NCI-H446 treated with DMSO at 0.1 percent for 48 hours (cell line): ENCODE data around the gene SETBP1.
"Not testable (repeated sequence)": the region's sequence is repeated elsewhere in the genome, so short reads cannot be mapped to it uniquely, and the experiment has no call there.

Experiments used
- DNase-seq: peaks from one replicate; lab custom pipeline; 2025; lab: John Stamatoyannopoulos, UW

The SETBP1 gene

DNA sequence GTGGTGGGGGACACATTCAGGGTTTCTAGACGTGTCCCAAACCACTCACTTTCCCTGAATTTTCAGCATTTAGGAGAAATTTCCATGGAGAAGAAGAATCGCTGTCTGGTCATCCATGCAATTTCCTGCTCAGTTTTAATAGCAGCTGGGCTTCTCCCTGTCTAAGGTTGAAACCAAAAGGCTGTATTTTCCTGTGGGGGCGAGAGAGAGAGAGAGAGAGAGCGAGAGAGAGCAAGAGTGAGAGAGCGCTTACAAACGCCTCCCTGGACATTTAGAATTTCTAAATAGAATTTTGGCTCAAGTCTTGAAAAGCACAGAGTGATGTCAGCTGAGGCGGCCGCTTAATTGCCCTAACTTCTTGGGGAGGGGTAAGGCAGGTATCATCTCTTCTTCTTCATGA is 110.8 kb downstream of the SETBP1 start:
- no peak for DNase-seq

DNA sequence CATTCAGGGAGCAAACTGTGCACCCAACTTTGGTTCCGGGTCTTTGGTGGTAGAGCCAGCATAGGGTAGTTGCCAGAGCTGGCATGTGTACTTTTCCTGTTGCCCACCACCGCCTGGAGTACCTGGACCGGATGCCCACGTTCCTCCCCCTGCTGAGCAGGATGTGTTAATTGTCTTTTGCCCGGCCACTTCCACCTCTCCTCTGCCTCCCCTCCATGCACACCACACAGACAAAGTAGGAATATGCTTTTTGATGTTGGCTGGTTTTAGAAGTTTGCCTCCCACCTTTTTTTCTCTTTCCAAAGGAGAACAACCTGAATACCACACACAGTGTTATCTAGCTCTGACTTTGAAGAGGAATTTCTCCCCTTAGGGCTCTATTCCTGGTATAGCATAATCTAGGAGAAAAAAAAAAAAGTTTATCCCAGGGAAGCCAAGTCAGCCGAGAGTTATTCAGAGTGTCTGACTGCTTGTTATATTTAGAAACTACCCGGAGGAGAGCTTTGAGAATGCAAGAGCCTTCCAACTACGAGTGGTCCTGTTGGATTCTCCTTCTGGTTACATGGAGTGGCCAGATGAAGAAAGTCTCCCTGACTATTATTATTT is 111.9 kb downstream of the SETBP1 start:
- DNase-seq, result no peak

DNA sequence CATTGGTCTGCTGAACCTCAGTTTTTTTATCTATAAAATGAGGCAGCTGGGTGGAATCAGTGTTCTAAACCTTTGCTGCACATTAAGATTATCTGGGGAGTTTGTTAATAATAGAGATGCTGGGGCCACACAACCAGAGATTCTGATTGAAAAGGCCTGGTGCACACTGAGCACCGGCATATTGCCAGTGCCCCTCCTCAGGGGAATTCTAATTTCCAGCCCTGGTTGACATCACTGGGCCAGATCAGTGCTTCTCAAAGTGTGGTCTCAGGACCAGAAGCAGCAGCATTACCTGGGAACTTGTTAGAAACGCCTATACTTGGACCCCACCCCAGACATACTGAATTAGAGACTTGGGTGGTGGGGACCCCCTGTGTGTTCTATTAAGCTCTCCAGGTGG is 112.5 kb downstream of the SETBP1 start:
- DNase-seq, result peak; percentile 5

DNA sequence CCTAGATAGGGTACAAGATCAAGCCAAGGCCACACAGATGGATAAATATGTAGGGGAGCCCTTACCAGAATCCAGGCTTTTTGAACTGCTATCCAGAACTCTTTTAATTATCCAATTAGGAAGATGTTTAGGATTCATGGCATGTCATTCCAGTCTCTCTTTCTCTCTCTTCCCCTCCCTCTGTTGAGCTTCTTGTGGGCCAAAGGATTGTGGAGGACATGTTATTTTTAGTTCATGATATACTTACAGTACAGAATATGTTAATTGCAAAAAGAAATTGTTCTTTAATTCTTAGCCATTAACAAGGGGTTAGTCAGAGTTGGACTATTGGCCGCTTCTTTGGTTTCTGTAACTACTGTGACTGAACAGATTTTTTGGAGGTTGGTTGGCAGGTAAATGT is 113.0 kb downstream of the SETBP1 start:
- no peak for DNase-seq

DNA sequence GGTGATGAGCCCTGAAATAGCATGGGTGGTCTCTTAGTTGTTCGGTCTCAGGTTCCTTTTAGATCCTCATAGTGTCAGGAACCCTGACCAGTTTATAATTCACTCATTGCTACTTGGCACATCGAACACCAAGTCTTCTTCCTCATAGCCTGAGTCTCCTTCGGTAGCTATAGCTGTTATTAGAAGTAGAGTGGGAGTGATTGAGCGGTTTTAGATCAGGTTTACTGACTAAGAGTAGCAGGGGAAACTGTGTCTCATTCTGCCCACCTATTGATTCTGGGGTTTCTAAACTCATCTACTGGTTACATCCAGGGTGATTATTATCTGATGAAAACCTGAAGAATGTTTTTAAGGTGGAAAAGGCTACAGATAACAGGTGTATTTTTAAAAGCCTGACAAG is 114.6 kb downstream of the SETBP1 start:
- no peak for DNase-seq

DNA sequence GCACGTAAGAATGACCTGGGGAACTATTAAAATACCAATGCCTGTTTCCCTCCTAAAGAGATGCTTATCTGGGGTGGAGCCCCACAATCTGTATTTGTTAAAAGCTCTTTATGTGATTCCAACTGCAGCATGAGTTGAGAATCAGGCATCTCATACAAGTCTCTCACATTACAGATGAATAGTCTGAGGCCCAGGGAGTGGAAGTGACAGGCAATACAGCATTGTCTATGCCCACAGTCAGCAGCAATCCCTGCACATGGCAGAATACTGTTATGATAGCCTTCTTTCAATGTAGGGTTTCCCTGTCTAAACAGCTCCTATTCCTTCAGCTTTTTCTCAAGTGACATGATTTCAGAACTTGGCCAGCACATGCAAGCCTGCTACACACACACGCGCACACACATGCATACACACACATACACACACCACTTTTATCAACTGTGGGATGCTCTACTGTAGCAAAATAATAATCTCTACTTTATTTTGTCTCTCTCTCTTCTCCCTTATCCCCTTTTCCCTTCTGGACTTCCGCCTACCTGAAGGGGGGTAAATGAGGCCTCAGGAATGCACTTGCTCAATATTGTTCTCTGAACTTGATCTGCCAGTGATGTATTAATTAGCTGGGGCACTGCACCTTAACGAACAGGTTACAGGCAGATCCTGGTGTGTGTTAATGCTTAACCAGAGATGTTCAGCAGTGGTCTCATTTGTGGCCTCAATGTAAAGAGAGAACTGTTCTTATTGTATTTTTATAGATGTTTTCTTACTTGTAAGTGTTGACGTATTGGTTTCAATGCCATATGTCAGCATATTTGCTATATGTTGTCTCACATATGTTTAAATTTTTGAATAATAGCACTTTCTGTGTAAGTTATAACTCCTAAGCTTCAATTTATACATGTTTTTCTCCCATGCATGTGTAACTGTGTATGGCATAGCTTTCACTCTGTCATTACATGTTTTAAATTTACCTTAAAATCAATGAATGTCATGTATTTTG is 116.0 kb downstream of the SETBP1 start:
- no peak for DNase-seq

DNA sequence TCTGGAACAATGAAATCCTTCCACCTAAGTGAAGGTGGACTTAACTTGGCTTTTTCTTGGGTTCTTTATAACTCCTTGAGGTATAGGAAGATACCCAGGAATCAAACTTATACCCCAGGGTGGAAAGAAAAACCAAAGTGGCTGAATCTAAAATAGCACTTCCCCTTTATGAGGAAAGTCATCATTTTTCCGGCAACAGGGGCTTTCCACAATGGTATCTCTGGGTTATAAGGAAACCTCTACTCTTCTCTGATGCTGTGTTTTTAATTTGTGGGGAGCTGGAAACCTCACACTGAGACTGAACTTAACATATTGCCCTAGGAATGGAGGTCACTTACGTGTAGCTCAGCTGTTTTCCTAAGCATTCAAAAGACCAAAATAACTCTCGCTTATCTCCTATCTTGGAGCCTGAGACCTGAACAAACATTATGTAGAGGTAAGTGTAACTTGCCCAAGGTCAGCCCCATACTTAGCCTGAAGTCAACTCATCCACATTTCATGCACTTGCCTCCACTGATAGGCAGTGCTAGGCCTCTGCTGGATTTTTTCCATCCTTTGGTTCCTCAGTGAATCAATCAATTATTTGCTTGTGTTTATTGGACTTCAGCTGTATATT is 117.9 kb downstream of the SETBP1 start:
- no peak for DNase-seq

DNA sequence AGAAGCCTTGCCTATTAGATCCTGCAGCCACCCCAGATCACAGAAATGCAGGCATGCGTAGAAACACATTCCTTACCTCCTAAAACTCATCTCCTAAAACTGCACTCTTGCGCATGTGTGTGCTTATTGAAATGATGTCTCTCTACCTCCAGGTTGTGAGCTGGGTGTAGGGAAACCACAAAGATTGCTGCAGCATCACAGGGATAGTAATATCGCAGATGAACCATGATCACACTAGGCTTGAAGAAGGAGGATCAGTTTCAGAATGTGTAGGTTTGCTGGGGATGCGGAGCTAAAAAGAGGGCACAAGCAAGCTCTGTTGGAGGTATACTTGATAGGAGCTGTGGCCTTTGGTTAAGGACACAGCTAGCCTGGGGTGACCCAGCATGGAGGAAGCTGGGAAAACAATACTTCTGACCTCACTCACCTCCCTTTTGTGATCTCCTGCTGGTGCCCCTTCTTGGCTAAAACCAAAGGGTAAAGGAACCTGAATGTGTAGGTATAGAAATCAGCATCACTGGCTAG is 118.8 kb downstream of the SETBP1 start:
- no peak for DNase-seq

DNA sequence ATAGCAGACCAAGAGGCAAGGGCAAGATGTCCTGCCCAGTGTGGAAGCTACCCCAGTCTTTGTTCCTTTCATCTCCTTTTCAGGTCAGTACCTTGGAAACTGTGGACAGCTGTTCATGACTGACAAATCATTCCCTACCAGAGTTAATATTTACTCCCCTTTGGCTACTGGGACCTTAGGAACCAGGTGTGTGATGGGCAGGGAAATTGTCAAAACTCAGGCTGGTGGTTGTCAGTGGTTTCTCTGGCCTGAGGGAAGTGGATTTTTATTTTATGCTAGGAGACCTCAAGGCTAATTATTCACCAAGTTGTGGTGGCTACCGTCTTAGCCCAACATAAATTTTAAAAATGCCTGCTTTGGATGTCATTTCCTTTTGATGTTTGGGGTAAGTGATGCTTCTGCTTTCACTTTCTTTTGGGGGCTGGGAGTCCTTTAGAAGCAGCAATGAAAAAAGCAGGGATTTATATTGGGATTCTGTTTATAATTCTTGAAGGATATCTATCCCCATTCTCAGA is 119.3 kb downstream of the SETBP1 start:
- DNase-seq, result no peak

DNA sequence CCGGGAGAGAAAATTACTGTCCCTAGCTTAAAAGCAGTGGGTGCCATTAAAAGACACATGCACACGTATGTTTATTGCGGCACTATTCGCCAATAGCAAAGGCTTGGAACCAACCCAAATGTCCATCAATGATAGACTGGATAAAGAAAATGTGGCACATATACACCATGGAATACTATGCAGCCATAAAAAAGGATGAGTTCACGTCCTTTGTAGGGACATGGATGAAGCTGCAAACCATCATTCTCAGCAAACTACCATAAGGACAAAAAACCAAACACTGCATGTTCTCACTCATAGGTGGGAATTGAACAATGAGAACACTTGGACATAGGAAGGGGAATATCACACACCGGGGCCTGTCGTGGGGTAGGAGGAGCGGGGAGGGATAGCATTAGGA is 120.1 kb downstream of the SETBP1 start:
- DNase-seq, result not testable (repeated sequence)

DNA sequence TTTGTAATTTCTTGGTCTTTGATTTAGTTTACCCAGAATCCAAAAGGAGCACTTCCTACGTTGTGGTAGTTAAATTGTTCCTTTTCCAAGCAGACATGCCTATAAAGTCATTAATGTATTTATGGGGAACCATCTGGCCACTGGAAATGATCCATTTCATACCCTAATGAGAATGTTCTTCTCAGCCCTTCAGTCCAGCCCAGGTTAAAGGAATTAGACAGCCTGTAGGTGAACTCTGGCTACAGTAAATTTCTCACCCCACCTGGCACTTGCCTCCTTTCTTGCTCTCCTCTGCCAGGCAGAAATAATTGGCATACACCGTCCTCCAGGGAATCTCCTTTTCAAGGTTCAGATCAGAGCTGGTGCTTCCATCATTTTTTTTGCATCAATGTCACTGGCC is 121.1 kb downstream of the SETBP1 start:
- peak; percentile 78 for DNase-seq

DNA sequence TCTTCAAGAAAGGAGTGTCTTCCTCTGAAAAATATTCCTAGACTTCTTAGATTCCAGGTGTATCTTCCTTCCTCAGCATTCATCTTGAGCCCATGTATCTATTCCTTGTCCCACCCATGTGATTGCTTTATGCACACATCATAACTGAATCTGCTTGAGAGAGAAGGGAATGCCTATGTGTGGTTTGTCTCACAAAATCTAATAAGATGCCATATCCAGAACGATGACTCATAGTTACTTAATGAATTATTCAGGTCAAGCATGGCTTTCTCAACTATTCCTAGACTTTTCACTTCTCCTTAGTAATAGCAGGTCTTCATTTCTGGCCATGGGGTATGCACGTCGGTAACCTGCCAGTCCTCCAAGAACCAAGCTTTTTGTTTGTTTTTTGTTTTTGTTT is 121.8 kb downstream of the SETBP1 start:
- peak; percentile 40 for DNase-seq

DNA sequence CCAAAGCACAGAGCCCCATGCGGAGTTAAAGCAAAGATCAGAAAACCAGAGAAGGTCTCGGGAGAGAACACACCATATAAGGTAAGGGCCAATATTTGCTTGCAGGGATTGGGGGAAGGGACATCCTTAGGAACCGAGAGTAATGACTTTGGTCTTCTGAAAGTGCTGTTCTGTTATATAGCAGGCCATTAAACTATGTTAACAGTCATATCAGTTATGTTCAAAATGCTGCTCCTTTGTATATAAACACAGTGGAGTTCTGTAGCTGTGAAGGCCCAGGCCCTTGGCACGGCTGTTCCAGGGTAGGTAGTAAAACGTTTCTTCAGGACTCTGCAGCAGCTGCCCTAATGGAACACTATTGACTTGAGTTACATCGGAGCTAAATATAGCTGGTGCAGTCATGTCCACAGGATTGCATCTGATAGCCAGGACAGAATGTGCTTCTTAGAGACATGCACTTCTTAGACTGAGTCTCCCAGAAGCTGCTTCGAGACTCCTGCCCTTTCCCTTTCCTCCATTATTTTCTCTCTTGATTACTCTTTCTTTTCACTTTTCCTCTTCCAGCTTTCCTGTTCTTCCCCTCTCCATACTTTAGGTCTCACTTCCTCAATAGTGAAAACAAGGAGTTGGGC is 122.4 kb downstream of the SETBP1 start:
- DNase-seq, result peak; percentile 3

DNA sequence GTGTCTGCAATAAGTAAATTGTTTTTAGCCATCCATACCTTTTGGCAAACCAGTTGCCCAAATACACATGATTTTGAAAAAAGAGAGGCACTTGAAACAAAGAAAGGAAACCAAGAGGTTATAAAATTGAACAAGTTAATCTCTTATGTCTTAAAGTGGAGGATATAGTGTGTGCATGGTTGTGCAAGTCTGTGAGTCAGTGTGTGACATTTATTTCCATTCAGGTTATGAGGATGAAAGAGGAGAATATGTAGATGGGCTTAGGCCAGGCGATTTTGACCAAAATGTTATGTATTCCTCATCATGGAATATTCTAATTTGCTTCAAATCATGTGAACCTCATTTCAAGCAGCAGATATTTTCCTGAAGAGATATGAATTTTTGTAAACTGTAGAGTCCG is 123.3 kb downstream of the SETBP1 start:
- no peak for DNase-seq

DNA sequence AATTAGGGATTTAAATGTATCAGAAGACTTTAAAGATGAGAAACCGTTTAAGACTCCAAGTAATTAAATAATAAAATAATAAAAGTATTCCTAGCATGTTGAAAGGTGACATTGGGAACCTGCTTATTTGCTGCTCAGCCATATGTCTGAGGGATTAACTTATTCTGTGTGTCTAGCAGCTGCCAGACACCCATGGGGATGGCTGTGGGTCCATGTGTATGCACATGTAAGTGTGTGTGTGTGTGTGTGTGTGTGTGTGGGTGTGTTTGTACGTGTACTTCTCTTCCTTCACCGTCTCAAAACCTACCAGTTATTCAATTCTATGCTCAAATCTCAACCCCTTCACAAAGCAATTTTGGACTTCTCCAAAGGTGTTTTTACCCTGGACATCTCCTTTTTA is 124.5 kb downstream of the SETBP1 start:
- DNase-seq, result no peak

DNA sequence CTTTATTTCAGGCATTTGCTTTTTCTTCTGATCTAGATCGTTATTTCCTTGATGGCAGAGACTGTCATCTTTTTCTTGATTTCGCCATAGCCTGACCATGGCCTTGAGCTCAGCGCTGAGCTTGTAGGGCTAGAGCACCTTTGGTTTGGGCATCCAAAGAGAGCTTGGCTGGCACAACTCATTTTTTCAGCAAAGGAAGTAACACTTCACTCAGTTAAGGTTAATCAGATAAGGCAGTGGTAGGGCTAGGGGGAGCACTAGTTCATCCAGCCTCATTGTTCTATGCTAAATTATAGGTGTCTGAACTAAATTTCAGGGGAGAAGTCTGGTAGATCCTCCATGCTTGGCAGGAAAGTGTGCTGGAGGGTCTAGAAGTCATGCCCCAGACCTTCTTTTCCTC is 125.0 kb downstream of the SETBP1 start:
- no peak for DNase-seq

DNA sequence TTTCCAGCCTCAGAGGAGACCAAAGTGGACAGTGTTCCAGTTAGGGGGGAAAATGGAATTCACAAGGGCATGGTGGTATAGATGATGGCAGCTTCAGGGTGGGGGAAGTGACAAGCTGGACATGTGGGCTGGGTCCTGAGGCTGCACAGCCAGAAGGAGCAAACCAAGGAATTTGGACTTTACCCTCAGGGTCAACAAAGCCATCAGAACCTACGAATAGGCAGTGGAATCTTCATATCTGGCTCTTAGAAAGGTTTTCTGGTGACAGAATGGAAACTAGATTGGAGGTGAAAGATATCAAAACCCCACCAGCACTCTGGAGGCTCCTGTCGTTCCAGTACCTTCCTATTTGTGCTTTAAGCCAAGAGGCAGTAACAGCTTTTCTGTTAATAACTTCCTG is 127.1 kb downstream of the SETBP1 start:
- no peak for DNase-seq

DNA sequence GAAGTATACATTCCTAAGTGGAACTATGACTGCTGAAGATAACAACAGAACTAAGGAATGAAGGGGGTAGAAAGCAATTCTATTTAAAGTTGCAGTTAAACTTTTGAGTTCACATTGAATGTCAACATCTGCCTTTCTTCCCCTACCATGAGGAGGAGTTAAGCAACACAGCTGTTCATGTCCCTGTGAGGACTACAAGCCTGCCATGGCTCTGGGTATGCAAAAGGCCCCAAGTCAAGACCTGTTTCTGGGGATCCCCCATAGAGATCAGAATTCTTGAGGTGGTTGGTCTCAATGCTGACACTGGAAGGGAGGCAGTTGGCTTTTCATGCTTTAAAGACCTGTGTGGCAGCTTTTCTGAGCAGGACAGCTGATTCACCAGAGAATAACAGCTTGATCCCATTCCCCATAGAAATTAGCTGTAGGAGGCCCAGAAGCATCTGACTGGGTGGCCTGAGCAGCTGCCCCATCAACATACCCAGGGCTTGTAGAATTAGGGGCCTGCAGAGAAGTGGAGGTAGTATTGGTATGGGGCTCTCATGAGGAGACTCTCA is 131.0 kb downstream of the SETBP1 start:
- no peak for DNase-seq

DNA sequence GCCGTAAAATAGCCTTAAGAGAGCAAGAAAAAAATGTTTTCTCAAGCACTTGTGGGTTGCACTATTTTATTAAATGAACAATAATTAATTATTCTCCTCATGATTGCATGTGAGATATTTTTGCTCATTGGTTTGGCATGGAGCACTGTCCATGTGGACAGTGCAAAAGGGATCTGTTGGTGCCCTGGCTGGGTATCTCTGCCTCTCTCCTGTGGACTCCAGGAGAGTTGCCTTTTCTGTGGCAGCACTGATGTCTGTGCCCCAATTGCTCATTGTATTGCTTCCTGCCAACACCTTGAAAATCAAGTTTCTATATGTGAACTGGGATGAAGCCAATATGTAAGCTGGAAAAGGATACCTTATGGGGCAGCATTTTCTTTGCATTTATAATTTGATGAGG is 131.7 kb downstream of the SETBP1 start:
- no peak for DNase-seq

DNA sequence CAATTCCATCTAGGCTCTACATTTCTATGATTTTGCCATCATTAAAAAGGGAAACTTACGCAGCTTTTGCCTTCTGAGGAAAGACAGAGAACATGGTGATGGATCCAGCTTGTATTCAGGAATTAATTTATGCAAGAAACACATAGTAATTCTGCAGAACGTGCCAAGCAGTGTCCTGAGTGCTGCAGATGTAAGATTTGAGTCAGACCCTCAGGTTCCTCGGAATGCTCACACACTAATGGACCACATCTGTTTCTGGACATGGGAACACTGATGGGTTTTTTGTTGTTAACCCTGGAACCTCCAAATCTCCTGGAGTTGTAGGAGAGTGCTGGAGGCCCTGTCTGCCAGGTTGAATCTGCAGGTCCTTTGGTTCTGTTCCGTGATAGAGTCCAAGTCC is 132.9 kb downstream of the SETBP1 start:
- DNase-seq, result no peak

DNA sequence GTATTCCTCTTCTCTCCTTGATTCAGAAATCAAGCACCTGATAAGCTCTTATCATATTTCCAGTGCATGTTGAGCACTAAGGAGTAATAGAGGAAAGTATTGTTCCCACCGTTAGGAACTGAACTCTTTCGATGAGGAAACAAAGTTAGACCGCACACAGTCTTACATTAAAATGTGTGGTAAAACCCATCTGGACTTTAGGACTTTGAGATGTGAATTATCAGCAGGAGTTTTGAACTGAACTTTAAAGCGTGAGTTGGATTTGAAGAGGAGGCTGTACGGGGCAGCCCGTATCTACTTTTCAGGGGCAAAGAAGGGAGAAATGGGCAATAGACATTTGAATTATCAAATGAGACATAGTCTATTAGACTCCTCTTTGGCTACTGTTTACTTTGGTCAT is 134.4 kb downstream of the SETBP1 start:
- DNase-seq, result no peak

DNA sequence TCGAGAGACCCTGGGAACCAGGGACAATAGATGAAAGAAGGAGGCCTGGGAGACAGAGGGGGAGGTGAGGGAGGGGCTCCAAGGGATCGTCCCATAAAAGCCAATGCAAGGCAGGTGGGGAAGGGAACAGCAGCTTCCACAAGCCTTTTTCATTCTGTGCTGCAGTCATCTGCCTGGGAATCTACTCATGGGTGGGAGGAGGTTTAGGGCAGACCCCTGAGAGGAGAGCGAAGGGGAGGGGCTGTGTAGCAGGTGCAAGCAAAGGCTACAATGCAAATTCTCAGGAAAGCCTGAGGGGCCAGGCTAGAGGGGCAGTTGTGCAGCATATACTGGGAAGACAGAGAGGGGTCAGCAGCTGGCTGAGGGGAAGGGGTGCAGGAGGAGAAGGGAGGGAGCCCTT is 135.4 kb downstream of the SETBP1 start:
- no peak for DNase-seq
